ENCODE measurements around the gene ZFR2. TPM values are rescaled to one million over a fixed set of nuclear protein-coding genes. Genes with fewer than 3 reads are reported as not detected.

The ZFR2 gene
- 18.3 TPM for polyA plus RNA-seq (2013, experiment 1 of 2)
- polyA plus RNA-seq (2013, experiment 2 of 2) = 19.0 TPM

DNA sequence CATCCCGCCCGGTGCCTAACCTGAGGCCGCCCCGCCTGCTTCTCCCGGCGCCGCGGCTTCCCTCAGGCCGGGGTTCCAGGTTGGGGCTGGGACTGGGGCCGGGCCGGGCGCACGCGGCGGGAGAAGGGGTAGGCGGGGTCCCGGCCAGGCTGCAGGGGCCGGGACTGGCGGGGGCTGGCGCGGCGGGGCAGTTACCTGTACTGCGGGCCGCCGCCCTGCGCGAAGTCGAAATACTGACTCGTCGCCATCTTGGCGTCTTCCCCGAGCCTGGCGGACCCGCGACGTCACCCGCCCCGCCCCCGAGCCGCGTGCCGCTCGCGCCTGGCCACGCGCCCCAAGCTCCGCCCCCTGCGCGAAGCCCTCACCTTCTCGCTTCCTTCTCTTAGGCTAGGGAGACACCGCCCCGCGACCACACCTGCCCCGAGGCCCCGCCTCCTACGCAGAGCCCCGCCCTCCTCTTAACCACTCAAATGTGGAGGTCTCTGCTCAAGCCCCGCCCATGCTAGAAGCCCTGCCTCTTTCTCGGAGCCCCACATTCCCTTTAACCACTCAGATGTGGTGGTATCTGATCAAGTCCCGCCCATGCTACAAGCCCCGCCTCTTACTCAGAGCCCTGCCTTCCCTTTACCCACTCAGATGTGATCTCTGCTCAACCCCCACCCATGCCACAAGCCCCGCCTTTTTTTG lies at the start of gene ZFR2:
TSS of gene ZFR2 (minus strand) at position 269 of the 687 bp plus-strand sequence. CDS start at position 248, 21 bp downstream.
- Histone ChIP-seq H3K27ac (ENCODE audit: low read depth, low read length) (peak within 1 kb of the TSS; percentile 58; the same call in 1 of the 2 replicates), H3K36me3 (ENCODE audit: insufficient read depth, low read length) (no peaks in the 10 kb centered on the region; the same call in 1 of the 2 replicates), H3K4me3 (ENCODE audit: low read length) (peak within 1 kb of the TSS; percentile 54), H3K9ac (ENCODE audit: low read depth, low read length) (peak within 1 kb of the TSS; percentile 71), H3K4me1 (ENCODE audit: insufficient read depth, low read length) (0 out of 2 replicates have a peak, but pooled peaks cover 6% of the 10 kb centered on the region), H3K9me3 (ENCODE audit: insufficient read depth, low read depth, low read length) (peaks cover 9% of the 10 kb centered on the region), H3K27me3 (ENCODE audit: insufficient read depth, low read length) (peaks cover 22% of the 10 kb centered on the region)
- 6% methylated on average over 62 of the region's 62 CpGs for whole genome bisulfite sequencing

DNA sequence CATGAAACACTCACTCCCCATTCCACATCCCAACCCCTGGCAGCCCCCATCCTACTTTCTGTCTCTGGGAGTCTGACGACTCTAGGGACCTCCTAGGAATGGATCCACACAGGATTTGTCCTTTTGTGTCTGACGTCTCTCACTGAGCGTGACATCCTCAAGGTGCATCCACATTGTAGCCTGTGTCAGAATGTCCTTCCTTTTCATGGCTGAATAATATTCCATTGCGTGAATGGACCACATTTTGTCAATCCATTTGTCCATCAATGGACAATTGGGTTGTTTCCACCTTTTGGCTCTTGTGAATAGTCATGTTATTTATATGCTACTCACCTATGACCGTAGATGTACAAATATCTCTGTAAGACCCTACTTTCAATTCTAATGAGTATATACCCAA lies 47.2 kb upstream of the ZFR2 start:
- H3K27me3 ChIP-seq (ENCODE audit: insufficient read depth, low read length) = no peaks in the 10 kb centered on the region
- H3K4me1 ChIP-seq (ENCODE audit: insufficient read depth, low read length) = no peaks in the 10 kb centered on the region
- H3K36me3 ChIP-seq (ENCODE audit: insufficient read depth, low read length) = peaks cover 38% of the 10 kb centered on the region
- H3K9me3 ChIP-seq (ENCODE audit: insufficient read depth, low read depth, low read length) = no peaks in the 10 kb centered on the region
- 95% methylated on average over 4 of the region's 5 CpGs for WGBS
- H3K9ac ChIP-seq (ENCODE audit: low read depth, low read length) = no peak overlapping the region
- H3K4me3 ChIP-seq (ENCODE audit: low read length) = no peak overlapping the region
- H3K27ac ChIP-seq (ENCODE audit: low read depth, low read length) = no peak overlapping the region

DNA sequence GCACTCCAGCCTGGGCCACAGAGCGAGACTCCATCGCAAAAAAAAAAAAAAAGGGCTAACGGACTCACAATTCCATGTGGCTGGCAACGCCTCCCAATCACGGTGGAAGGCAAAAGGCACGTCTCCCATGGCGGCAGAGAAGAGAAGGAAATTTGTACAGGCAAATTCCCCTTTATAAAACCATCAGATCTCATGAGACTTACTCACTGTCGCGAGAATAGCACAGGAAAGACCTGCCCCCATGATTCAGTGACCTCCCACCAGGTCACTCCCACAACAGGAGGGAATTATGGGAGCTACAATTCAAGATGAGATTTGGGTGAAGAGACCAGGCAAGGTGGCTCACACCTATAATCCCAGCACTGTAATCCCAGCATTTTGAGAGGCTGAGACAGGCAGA lies 45.4 kb upstream of the ZFR2 start:
- Histone ChIP-seq H3K4me1 (ENCODE audit: insufficient read depth, low read length) (no peaks in the 10 kb centered on the region), H3K9ac (ENCODE audit: low read depth, low read length) (no peak overlapping the region), H3K9me3 (ENCODE audit: insufficient read depth, low read depth, low read length) (peaks cover 9% of the 10 kb centered on the region), H3K27ac (ENCODE audit: low read depth, low read length) (no peak overlapping the region), H3K36me3 (ENCODE audit: insufficient read depth, low read length) (peaks cover 44% of the 10 kb centered on the region), H3K27me3 (ENCODE audit: insufficient read depth, low read length) (no peaks in the 10 kb centered on the region), H3K4me3 (ENCODE audit: low read length) (no peak overlapping the region)
- WGBS = 91% methylated on average over 7 of the region's 9 CpGs

DNA sequence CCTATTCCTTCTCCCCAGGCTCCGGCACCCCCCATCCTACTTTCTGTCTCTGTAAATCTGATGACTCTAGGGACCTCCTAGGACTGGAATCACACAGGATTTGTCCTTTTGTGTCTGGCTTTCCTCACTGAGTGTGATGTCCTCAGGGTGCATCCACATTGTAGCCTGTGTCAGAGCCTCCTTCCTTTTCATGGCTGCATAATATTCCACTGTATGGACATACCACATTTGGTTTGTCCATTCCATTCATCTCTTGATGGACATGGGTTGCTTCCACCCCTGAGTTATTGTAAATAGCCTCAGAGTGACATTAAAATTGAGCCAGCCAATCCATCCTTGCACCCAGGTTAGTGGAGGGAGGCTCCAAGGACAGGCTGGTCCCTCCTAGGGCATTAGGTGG lies 41.3 kb upstream of the ZFR2 start:
- H3K36me3 ChIP-seq (ENCODE audit: insufficient read depth, low read length) = peaks cover 49% of the 10 kb centered on the region
- no peak overlapping the region for H3K9ac ChIP-seq (ENCODE audit: low read depth, low read length)
- H3K9me3 ChIP-seq (ENCODE audit: insufficient read depth, low read depth, low read length) = peaks cover 9% of the 10 kb centered on the region
- H3K4me1 ChIP-seq (ENCODE audit: insufficient read depth, low read length) = no peaks in the 10 kb centered on the region
- WGBS = 95% methylated on average over 1 of the region's 1 CpG
- no peak overlapping the region for H3K4me3 ChIP-seq (ENCODE audit: low read length)
- no peak overlapping the region for H3K27ac ChIP-seq (ENCODE audit: low read depth, low read length)
- H3K27me3 ChIP-seq (ENCODE audit: insufficient read depth, low read length) = no peaks in the 10 kb centered on the region

DNA sequence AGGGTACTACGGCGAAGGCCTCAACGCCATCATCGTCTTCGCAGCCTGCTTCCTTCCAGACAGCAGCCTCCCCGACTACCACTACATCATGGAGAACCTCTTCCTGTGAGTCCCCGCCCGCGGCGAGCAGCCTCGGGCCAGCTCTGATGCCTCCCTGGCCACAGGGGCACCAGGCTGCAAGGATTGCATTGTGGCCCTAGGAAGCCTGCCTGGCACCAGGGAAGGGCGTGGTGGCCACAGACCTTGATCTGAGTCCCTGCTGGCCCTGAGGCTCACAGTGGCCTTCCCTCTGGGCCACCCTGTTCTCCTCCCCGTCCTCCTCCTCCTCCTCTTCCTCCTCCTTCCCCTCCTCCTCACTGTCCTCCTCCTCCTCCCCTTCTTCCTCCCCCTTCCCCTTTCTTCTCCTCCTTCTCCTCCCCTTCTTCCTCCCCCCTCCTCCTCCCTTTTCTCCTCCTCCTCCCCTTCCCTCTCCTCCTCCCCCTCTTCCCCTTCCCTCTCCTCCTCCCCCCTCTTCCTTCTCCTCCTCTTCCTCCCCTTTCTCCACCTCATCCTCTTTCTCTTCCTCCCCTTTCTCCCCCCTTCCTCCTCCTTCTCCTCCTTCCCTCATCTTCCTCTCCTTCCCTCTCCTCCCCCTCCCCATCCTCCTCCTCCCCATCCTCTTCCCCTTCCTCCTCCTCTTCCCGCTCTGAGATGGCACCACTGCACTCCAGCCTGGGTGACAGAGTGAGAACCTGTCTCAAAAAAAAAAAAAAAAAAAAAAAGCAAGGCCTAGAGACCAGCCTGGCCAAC lies 39.6 kb upstream of the ZFR2 start:
- no peak overlapping the region for H3K27ac ChIP-seq (ENCODE audit: low read depth, low read length)
- 84% methylated on average over 14 of the region's 14 CpGs for WGBS
- no peaks in the 10 kb centered on the region for H3K27me3 ChIP-seq (ENCODE audit: insufficient read depth, low read length)
- H3K4me3 ChIP-seq (ENCODE audit: low read length) = no peak overlapping the region
- no peaks in the 10 kb centered on the region for H3K4me1 ChIP-seq (ENCODE audit: insufficient read depth, low read length)
- peaks cover 51% of the 10 kb centered on the region for H3K36me3 ChIP-seq (ENCODE audit: insufficient read depth, low read length)
- no peak overlapping the region for H3K9ac ChIP-seq (ENCODE audit: low read depth, low read length)
- H3K9me3 ChIP-seq (ENCODE audit: insufficient read depth, low read depth, low read length) = peaks cover 9% of the 10 kb centered on the region

DNA sequence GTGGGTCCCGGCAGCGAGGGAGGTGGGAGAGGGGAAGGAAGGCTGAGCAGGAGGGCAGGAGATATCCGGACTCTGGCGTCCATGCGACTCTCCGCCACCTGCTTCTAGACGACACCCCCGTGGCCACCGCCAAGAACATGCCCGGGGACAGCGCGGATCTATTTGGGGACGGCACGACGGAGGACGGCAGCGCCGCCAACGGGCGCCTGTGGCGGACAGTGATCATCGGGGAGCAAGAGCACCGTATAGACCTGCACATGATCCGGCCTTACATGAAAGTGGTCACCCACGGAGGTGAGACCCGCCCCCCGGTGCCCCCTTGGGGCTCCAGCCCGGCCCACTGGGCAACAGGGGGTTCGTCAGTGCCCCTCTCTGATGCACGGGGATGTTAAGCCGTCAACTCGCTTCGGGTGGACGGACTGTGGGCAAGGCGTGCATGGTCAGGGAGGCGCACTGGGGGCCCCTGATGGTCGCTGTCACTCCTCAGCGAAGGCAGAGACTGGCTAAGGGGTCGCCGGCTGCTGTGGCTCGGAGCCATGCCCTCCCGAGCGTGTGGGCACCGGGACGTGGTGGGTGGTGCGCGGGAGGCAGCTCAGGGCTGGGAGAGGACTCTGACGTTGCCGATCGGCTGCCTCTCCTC lies 38.9 kb upstream of the ZFR2 start:
- Histone ChIP-seq H3K4me1 (ENCODE audit: insufficient read depth, low read length) (no peaks in the 10 kb centered on the region), H3K36me3 (ENCODE audit: insufficient read depth, low read length) (peaks cover 51% of the 10 kb centered on the region), H3K27ac (ENCODE audit: low read depth, low read length) (no peak overlapping the region), H3K27me3 (ENCODE audit: insufficient read depth, low read length) (no peaks in the 10 kb centered on the region), H3K9ac (ENCODE audit: low read depth, low read length) (no peak overlapping the region), H3K9me3 (ENCODE audit: insufficient read depth, low read depth, low read length) (peaks cover 9% of the 10 kb centered on the region), H3K4me3 (ENCODE audit: low read length) (no peak overlapping the region)
- WGBS = 93% methylated on average over 50 of the region's 50 CpGs

DNA sequence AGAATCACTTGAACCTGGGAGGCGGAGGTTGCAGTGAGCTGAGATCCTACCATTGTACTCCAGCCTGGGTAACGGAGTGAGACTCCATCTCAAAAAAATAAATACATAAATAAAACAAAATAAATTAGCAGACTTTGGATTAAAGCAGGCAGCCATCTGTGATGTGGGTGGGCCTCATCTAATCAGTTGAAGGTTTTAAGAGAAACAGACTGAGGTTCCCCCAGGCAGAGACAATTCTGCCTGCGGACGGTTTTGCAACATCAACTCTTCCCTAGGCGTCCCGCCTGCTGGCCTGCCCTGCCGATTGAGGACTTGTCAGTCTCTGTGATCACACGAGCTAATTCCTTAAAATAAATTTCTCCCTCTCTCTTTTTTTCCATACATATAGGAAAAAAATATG lies 35.4 kb upstream of the ZFR2 start:
- WGBS = 94% methylated on average over 7 of the region's 8 CpGs
- H3K27me3 ChIP-seq (ENCODE audit: insufficient read depth, low read length) = no peaks in the 10 kb centered on the region
- H3K9ac ChIP-seq (ENCODE audit: low read depth, low read length) = no peak overlapping the region
- H3K9me3 ChIP-seq (ENCODE audit: insufficient read depth, low read depth, low read length) = no peaks in the 10 kb centered on the region
- H3K4me3 ChIP-seq (ENCODE audit: low read length) = no peak overlapping the region
- no peak overlapping the region for H3K27ac ChIP-seq (ENCODE audit: low read depth, low read length)
- peaks cover 30% of the 10 kb centered on the region for H3K36me3 ChIP-seq (ENCODE audit: insufficient read depth, low read length)
- H3K4me1 ChIP-seq (ENCODE audit: insufficient read depth, low read length) = no peaks in the 10 kb centered on the region

DNA sequence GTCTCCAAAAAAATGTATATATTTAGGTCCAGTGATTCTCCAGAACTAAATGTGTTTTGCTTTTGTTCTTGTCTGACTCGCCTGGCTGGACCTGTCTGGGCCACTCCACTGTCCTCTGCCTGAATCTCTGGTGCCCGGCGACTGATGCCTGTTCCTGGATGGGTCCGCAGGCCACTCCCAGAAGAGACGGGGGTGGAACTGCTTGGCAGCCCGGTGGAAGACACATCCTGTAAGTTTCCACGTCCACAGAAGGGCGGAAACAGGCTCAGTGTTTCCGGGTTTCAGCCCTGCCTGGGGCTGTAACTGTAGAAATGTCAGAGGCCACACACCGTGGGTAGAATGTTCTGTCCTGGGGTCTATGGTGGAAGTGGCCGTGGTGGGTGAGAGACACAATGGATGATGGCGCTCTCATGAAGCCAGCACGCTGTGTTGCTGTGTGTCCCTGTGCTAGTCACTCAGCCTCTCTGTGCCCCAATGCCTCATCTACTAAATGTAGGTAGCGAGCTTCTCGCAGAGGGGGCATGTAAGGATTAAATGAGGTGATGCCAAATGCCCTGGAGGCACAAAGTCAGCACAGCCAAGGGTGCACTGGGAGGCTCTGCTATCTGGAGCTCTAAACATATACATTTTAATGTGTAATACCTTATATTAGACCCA lies 33.6 kb upstream of the ZFR2 start:
- no peak overlapping the region for H3K27ac ChIP-seq (ENCODE audit: low read depth, low read length)
- H3K4me1 ChIP-seq (ENCODE audit: insufficient read depth, low read length) = no peaks in the 10 kb centered on the region
- no peak overlapping the region for H3K9ac ChIP-seq (ENCODE audit: low read depth, low read length)
- H3K4me3 ChIP-seq (ENCODE audit: low read length) = no peak overlapping the region
- peaks cover 7% of the 10 kb centered on the region for H3K9me3 ChIP-seq (ENCODE audit: insufficient read depth, low read depth, low read length)
- H3K36me3 ChIP-seq (ENCODE audit: insufficient read depth, low read length) = peaks cover 34% of the 10 kb centered on the region
- H3K27me3 ChIP-seq (ENCODE audit: insufficient read depth, low read length) = no peaks in the 10 kb centered on the region
- WGBS = 90% methylated on average over 15 of the region's 15 CpGs

DNA sequence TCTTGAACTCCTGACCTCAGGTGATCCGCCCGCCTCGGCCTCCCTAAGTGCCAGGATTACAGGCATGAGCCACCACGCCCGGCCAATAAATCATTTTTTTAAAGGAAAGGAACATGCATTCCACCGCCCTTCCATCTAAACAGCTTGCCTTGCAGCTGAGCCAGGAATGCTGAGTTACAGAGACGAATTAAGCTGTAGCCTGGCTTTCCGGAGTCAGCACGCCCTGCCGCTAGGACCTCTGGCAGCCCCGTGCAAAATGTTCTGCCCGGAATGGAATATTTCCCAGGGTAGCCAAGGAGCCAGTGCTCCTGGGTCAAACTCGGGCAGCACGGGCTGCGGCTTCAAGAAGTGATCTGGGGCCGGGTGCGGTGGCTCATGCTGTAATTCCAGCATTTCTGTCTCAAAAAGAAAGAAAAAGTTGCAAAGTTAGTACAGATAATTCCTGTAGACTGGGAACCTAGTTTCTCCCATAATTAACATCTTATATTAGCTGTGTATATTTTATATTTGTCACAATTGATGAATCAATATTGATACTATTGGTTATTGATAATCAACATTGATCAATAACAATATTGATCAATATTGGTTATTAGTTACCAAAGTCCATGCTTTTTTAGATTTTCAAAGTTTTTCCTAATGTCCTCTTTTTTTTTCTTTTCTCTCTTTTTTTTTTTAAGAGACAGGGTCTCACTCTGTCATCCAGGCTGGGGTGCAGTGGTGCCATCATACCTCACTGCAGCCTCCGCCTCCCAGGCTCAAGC lies 30.9 kb upstream of the ZFR2 start:
- Histone ChIP-seq H3K9me3 (ENCODE audit: insufficient read depth, low read depth, low read length) (peaks cover 7% of the 10 kb centered on the region), H3K27ac (ENCODE audit: low read depth, low read length) (no peak overlapping the region), H3K36me3 (ENCODE audit: insufficient read depth, low read length) (peaks cover 19% of the 10 kb centered on the region), H3K4me3 (ENCODE audit: low read length) (no peak overlapping the region), H3K27me3 (ENCODE audit: insufficient read depth, low read length) (no peaks in the 10 kb centered on the region), H3K4me1 (ENCODE audit: insufficient read depth, low read length) (no peaks in the 10 kb centered on the region), H3K9ac (ENCODE audit: low read depth, low read length) (no peak overlapping the region)
- 92% methylated on average over 18 of the region's 18 CpGs for WGBS

DNA sequence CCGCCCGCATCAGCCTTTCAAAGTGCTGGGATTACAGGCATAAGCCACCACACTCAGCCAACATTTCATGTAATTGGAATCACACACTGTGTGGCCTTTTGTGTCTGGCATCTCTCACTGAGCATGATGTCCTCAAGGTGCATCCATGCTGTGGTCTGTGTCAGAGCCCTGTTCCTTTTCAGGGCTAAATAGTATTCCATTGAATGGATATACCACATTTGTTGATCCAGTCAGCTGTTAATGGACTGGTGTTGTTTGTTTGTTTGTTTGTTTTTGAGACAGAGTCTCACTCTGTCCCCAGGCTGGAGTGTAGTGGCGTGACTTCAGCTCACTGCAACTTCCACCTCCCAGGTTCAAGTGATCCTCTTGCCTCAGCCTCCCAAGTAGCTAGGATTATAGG lies 29.6 kb upstream of the ZFR2 start:
- Histone ChIP-seq H3K9ac (ENCODE audit: low read depth, low read length) (no peak overlapping the region), H3K27me3 (ENCODE audit: insufficient read depth, low read length) (no peaks in the 10 kb centered on the region), H3K27ac (ENCODE audit: low read depth, low read length) (no peak overlapping the region), H3K4me3 (ENCODE audit: low read length) (no peak overlapping the region), H3K9me3 (ENCODE audit: insufficient read depth, low read depth, low read length) (peaks cover 7% of the 10 kb centered on the region), H3K4me1 (ENCODE audit: insufficient read depth, low read length) (no peaks in the 10 kb centered on the region), H3K36me3 (ENCODE audit: insufficient read depth, low read length) (peaks cover 14% of the 10 kb centered on the region)
- WGBS = 91% methylated on average over 3 of the region's 3 CpGs
